SH-SY5Y (cell line): ENCODE data around the gene RSPO4.

Source experiments
- GATA2 ChIP-seq: IDR thresholded peaks from 2 replicates; pipeline ENCODE4 v1.6.1; 2011; ENCODE audit warnings: mild to moderate bottlenecking, low read depth, low read length
- GATA3 ChIP-seq: IDR thresholded peaks from 2 replicates; pipeline ENCODE4 v1.6.1; 2011; ENCODE audit warnings: low read depth, mild to moderate bottlenecking, low read length, moderate library complexity

DNA sequence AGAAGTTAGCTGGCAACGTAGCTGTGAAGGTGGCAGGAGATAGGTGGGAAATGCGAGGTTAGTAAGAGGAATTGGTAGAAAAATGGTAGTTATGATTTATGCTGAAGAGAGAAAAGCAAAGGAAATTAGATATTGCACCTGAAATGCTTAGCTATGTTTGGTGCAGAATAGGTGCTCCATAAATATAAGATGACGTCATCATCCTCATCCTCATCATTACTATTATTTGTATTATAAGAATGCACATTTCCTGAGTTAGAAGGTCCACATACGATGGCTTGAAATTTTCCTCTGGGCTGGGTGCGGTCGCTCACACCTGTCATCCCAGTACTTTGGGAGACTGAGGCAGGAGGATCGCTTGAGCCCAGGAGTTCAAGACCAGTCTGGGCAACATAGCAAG lies 46.5 kb downstream of the RSPO4 start:
- TF ChIP-seq GATA2, result no peak
- no peak for TF ChIP-seq GATA3
